ENCODE measurements around the gene CLCN4. TPM values are rescaled to one million over a fixed set of nuclear protein-coding genes. Genes with fewer than 3 reads are reported as not detected.

CLCN4 gene
- polyA plus RNA-seq, 1 of the 3 experiments (the other 2 are of a cell fraction), result 1.1 TPM

GRCh38 chrX:10130354-10130753 is 26.4 kb upstream of the CLCN4 start (continued):
- TF ChIP-seq GABPA (IDR thresholded peaks at IDR 0.05; ENCODE audit: low read depth) (no peak), RFX5 (IDR thresholded peaks at IDR 0.05; ENCODE audit: low read length) (no peak), EZH2phosphoT487 (IDR thresholded peaks at IDR 0.05; ENCODE audit: borderline replicate concordance, low read depth) (no peak), TEAD4 (IDR thresholded peaks at IDR 0.05; ENCODE audit: borderline replicate concordance, insufficient read depth) (no peak)

DNA sequence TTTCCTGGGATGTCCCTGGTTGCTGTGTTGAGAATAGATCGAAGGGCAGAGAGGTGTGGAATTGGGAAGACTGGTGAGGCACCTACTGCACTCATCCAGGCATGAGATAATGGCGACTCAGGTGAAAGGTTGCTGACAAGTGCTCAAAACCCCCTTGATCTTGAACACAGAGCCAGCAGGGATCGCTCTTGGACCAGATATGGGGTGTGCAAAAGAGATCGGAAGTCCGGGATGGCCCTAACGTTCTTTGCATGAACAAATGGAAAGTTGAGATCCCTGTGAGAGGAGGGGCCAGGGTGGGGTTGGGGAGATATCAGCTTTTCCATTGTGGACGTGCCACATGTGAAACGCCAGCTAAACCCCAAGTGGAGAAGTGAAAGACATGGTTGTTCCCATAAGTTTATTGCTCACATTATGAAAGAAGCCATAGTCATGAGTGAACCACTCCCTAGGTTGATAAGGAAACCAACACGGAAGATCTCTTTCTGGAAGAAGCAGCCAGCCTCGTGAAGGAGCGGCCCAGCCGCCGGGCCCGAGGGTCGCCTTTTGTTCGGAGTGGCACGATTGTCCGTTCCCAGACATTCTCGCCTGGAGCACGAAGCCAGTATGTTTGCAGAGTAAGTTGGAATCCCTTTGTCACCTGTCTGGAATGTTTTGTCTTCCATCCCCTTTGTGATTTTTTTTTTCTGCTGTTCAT is 22.6 kb upstream of the CLCN4 start:
- no peaks in the 10 kb centered on the region for H3K79me2 ChIP-seq (ENCODE audit: insufficient read depth)
- H4K20me1 ChIP-seq (ENCODE audit: insufficient read depth), result no peaks in the 10 kb centered on the region
- no peak for TF ChIP-seq FOSL2 (IDR thresholded peaks at IDR 0.05; ENCODE audit: borderline replicate concordance, low read depth)
- no peak overlapping the region for H3K4me3 ChIP-seq (ENCODE audit: low read depth in 2 of 2, low read length in 1 of 2)
- CTCF ChIA-PET, result interaction anchor here (1.6 kb wide), 1 partner anchor 14 kb away, joined by 5 read pairs; no protein-coding TSS in a partner anchor
- no peaks in the 10 kb centered on the region for H3F3A ChIP-seq (replicated peaks; ENCODE audit: insufficient read depth)
- no peaks in the 10 kb centered on the region; the same call in 1 of the 2 replicates for H3K27me3 ChIP-seq (ENCODE audit: insufficient read depth)
- no peak overlapping the region for H3K27ac ChIP-seq (ENCODE audit: low read depth in 2 of 2, low read length in 1 of 2)
- no peak overlapping the region for H3K4me2 ChIP-seq
- H3K9me3 ChIP-seq, result no peaks in the 10 kb centered on the region
- H3K36me3 ChIP-seq (replicated peaks in 1 of 2; ENCODE audit: control insufficient read depth in 1 of 2, insufficient read depth in 2 of 2, low read length in 1 of 2), result peaks cover 3% of the 10 kb centered on the region in 2 experiments
- POLR2A ChIA-PET, result no interaction called here
- H2AFZ ChIP-seq (ENCODE audit: low read depth), result no peak overlapping the region
- no peak overlapping the region for H3K9ac ChIP-seq
- no peaks in the 10 kb centered on the region for H3K9me2 ChIP-seq
- no peak for DNase-seq
- 66% methylated on average over 20 of the region's 20 CpGs for WGBS (ENCODE audit: low lambda C conversion rate)
- H3K4me1 ChIP-seq (ENCODE audit: control insufficient read depth in 1 of 2, insufficient read depth in 2 of 2, low read depth in 1 of 2, low read length in 1 of 2), result no peaks in the 10 kb centered on the region

- H3K36me3 ChIP-seq (replicated peaks in 1 of 2; ENCODE audit: control insufficient read depth in 1 of 2, insufficient read depth in 2 of 2, low read length in 1 of 2), result peaks cover 3% of the 10 kb centered on the region in 2 experiments
- ChIA-PET POLR2A (no interaction called here), CTCF (no interaction called here)
- H3K27me3 ChIP-seq (ENCODE audit: insufficient read depth), result no peaks in the 10 kb centered on the region; the same call in 1 of the 2 replicates
- H3F3A ChIP-seq (replicated peaks; ENCODE audit: insufficient read depth), result no peaks in the 10 kb centered on the region
- H2AFZ ChIP-seq (ENCODE audit: low read depth), result no peak overlapping the region
- no peak overlapping the region for H3K9ac ChIP-seq
- no peak overlapping the region for H3K4me2 ChIP-seq
- no peak overlapping the region for H3K27ac ChIP-seq (ENCODE audit: low read depth in 2 of 2, low read length in 1 of 2)
- H4K20me1 ChIP-seq (ENCODE audit: insufficient read depth), result no peaks in the 10 kb centered on the region
- no peaks in the 10 kb centered on the region for H3K4me1 ChIP-seq (ENCODE audit: control insufficient read depth in 1 of 2, insufficient read depth in 2 of 2, low read depth in 1 of 2, low read length in 1 of 2)
- no peaks in the 10 kb centered on the region for H3K9me2 ChIP-seq
- no peak overlapping the region for H3K4me3 ChIP-seq (ENCODE audit: low read depth in 2 of 2, low read length in 1 of 2)
- H3K9me3 ChIP-seq, result no peaks in the 10 kb centered on the region
- 60% methylated on average over 4 of the region's 7 CpGs for WGBS (ENCODE audit: low lambda C conversion rate)
- no peaks in the 10 kb centered on the region for H3K79me2 ChIP-seq (ENCODE audit: insufficient read depth)
- DNase-seq, result no peak
- TF ChIP-seq FOXJ3 (CRISPR knock-in tag; IDR thresholded peaks at IDR 0.05), result no peak
- no peak for TF ChIP-seq FOSL2 (IDR thresholded peaks at IDR 0.05; ENCODE audit: borderline replicate concordance, low read depth)
- TF ChIP-seq TAF1 (IDR thresholded peaks at IDR 0.05; ENCODE audit: borderline replicate concordance, low read depth, low read length), result no peak
- no peak for TF ChIP-seq POLR2AphosphoS5 (IDR thresholded peaks at IDR 0.05; ENCODE audit: low read depth, low read length)
- TF ChIP-seq RCOR1 (IDR thresholded peaks at IDR 0.05; ENCODE audit: low read length), result no peak
- TF ChIP-seq JUND (IDR thresholded peaks at IDR 0.05), result no peak
- no peak for TF ChIP-seq PBX3 (IDR thresholded peaks at IDR 0.05)
- TF ChIP-seq FOXM1 (IDR thresholded peaks at IDR 0.05; ENCODE audit: low read depth), result no peak
- TF ChIP-seq CHD2 (IDR thresholded peaks at IDR 0.05; ENCODE audit: low read length, partially characterized antibody), result no peak
- no peak for TF ChIP-seq TCF12 (IDR thresholded peaks at IDR 0.05)
- TF ChIP-seq RFX5 (IDR thresholded peaks at IDR 0.05; ENCODE audit: low read length), result no peak
- no peak for TF ChIP-seq EZH2phosphoT487 (IDR thresholded peaks at IDR 0.05; ENCODE audit: borderline replicate concordance, low read depth)
- TF ChIP-seq ELF1 (IDR thresholded peaks at IDR 0.05), result no peak
- no peak for TF ChIP-seq MXI1 (IDR thresholded peaks at IDR 0.05; ENCODE audit: low read depth, low read length)
- no peak for TF ChIP-seq ZBTB33 (IDR thresholded peaks at IDR 0.05; ENCODE audit: borderline replicate concordance, low read depth)
- TF ChIP-seq TEAD4 (IDR thresholded peaks at IDR 0.05; ENCODE audit: borderline replicate concordance, insufficient read depth), result no peak
- TF ChIP-seq EP300 (IDR thresholded peaks at IDR 0.05; ENCODE audit: borderline replicate concordance in 1 of 2, low read depth in 1 of 2, low read length in 1 of 2), result no peak
- no peak for TF ChIP-seq SMC3 (IDR thresholded peaks at IDR 0.05; ENCODE audit: low read depth, low read length)
- no peak for TF ChIP-seq MEF2A (IDR thresholded peaks at IDR 0.05; ENCODE audit: borderline replicate concordance, low read depth)
Observed at GRCh38 chrX:10134921-10135320, 21.9 kb upstream of the CLCN4 start.

Data from SK-N-SH (cell line).